Measurements from ENCODE around the gene KIAA1549. TPM values are rescaled to one million over a fixed set of nuclear protein-coding genes. Genes with fewer than 3 reads are reported as not detected.

The KIAA1549 gene
- total and polyA plus RNA-seq, 10 of the 15 experiments (the other 5 are each of a cell fraction or from before 2014, with no cell fraction given), result 0.02 to 0.82 (median 0.22) TPM

DNA sequence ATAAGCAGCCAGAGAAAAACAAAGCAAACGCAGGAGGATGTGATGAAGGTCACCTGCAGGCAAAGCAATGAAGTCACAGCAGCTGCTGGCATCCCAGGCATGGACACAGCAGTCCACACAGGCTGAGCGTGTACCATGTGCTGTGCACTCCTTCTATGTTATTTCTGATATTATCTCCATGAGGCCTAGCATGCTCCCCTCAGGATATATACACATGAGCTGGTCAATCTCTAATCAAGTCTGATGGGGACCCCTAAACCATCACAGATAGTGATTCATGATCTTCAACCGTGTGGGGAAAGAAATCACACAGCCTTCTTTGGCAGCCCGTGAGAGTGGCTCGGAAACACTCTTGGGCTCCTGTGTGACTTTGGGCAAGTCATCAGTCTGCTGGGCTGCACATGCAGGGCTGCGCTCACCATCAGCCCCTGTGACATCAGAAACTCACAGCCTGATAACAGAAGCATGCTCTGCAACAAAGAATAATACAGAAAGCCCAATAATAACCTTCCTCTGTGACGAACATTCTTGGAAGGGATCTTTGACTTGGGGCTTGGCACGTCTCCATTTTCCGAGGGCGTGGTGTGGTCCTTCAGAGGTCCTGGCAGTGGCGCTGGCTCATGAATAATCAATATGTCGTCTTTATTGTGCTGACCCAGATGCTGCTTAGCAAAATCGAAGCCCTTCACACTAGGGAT, 100.2 kb downstream of the KIAA1549 start (continued):
- TF ChIP-seq HDAC6 (IDR thresholded peaks at IDR 0.05; ENCODE audit: unreplicated experiment), result no peak
- TF ChIP-seq, protein P1, sequence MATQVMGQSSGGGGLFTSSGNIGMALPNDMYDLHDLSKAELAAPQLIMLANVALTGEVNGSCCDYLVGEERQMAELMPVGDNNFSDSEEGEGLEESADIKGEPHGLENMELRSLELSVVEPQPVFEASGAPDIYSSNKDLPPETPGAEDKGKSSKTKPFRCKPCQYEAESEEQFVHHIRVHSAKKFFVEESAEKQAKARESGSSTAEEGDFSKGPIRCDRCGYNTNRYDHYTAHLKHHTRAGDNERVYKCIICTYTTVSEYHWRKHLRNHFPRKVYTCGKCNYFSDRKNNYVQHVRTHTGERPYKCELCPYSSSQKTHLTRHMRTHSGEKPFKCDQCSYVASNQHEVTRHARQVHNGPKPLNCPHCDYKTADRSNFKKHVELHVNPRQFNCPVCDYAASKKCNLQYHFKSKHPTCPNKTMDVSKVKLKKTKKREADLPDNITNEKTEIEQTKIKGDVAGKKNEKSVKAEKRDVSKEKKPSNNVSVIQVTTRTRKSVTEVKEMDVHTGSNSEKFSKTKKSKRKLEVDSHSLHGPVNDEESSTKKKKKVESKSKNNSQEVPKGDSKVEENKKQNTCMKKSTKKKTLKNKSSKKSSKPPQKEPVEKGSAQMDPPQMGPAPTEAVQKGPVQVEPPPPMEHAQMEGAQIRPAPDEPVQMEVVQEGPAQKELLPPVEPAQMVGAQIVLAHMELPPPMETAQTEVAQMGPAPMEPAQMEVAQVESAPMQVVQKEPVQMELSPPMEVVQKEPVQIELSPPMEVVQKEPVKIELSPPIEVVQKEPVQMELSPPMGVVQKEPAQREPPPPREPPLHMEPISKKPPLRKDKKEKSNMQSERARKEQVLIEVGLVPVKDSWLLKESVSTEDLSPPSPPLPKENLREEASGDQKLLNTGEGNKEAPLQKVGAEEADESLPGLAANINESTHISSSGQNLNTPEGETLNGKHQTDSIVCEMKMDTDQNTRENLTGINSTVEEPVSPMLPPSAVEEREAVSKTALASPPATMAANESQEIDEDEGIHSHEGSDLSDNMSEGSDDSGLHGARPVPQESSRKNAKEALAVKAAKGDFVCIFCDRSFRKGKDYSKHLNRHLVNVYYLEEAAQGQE (IDR thresholded peaks at IDR 0.05; ENCODE audit: low read depth, low read length), result no peak
- no peak for TF ChIP-seq POLR2AphosphoS2 (IDR thresholded peaks at IDR 0.05; ENCODE audit: low read depth, low read length)
- TF ChIP-seq TBL1XR1 (IDR thresholded peaks at IDR 0.05; ENCODE audit: low read depth, low read length), result no peak
- TF ChIP-seq, protein P2, sequence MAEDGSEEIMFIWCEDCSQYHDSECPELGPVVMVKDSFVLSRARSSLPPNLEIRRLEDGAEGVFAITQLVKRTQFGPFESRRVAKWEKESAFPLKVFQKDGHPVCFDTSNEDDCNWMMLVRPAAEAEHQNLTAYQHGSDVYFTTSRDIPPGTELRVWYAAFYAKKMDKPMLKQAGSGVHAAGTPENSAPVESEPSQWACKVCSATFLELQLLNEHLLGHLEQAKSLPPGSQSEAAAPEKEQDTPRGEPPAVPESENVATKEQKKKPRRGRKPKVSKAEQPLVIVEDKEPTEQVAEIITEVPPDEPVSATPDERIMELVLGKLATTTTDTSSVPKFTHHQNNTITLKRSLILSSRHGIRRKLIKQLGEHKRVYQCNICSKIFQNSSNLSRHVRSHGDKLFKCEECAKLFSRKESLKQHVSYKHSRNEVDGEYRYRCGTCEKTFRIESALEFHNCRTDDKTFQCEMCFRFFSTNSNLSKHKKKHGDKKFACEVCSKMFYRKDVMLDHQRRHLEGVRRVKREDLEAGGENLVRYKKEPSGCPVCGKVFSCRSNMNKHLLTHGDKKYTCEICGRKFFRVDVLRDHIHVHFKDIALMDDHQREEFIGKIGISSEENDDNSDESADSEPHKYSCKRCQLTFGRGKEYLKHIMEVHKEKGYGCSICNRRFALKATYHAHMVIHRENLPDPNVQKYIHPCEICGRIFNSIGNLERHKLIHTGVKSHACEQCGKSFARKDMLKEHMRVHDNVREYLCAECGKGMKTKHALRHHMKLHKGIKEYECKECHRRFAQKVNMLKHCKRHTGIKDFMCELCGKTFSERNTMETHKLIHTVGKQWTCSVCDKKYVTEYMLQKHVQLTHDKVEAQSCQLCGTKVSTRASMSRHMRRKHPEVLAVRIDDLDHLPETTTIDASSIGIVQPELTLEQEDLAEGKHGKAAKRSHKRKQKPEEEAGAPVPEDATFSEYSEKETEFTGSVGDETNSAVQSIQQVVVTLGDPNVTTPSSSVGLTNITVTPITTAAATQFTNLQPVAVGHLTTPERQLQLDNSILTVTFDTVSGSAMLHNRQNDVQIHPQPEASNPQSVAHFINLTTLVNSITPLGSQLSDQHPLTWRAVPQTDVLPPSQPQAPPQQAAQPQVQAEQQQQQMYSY (CRISPR knock-in tag; IDR thresholded peaks at IDR 0.05), result no peak
- no peak for TF ChIP-seq CHD1 (IDR thresholded peaks at IDR 0.05; ENCODE audit: low read depth, low read length)
